ENCODE results near the gene NRSN2. TPM values are rescaled to one million over a fixed set of nuclear protein-coding genes. Genes with fewer than 3 reads are reported as not detected.
"Not testable (repeated sequence)": the region's sequence is repeated elsewhere in the genome, so short reads cannot be mapped to it uniquely, and the experiment has no call there.

Gene NRSN2
- total and polyA plus RNA-seq, 5 donors from 2014 or later = 0.52 to 1.5 (median 1.3) TPM; not detected in 1

- peak overlapping the region; percentile 76 to 83 (median 78) for H3K27ac Mint-ChIP-seq
- DNase-seq = no peak
- Histone ChIP-seq H3K4me3 (ENCODE audit: low read depth, low read length) (no peak overlapping the region), H3K36me3 (ENCODE audit: control insufficient read depth, insufficient read depth, low read length) (peaks cover 13% of the 10 kb centered on the region), H3K27ac (ENCODE audit: insufficient read depth, low read length, poor library complexity, severe bottlenecking) (no peak overlapping the region), H3K9me3 (ENCODE audit: control insufficient read depth in 2 of 2, low read length in 2 of 2) (no peaks in the 10 kb centered on the region), H3K27me3 (ENCODE audit: control insufficient read depth, insufficient read depth, low read length) (no peaks in the 10 kb centered on the region), H3K4me1 (ENCODE audit: control insufficient read depth, insufficient read depth, low read length, poor library complexity, severe bottlenecking) (peaks cover 5% of the 10 kb centered on the region)
- no peaks in the 10 kb centered on the region for H3K9me3 Mint-ChIP-seq
- peaks cover 20% of the 10 kb centered on the region for H3K36me3 Mint-ChIP-seq
- no peak for ATAC-seq (ENCODE audit: low read depth in 2 of 2)
- H3K4me3 Mint-ChIP-seq = peak overlapping the region; percentile 38 to 91 (median 80)
- H3K4me1 Mint-ChIP-seq = peaks cover 9 to 25% (median 19%) of the 10 kb centered on the region in 4 donors
- peaks cover 5% of the 10 kb centered on the region for H3K27me3 Mint-ChIP-seq
Observed at GRCh38 chr20:383889-384288, 37.0 kb downstream of the NRSN2 start.

GRCh38 chr20:384723-385122 is 37.8 kb downstream of the NRSN2 start:
- H3K27ac Mint-ChIP-seq = no peak overlapping the region
- DNase-seq = no peak
- Histone ChIP-seq H3K27me3 (ENCODE audit: control insufficient read depth, insufficient read depth, low read length) (no peaks in the 10 kb centered on the region), H3K27ac (ENCODE audit: insufficient read depth, low read length, poor library complexity, severe bottlenecking) (no peak overlapping the region), H3K9me3 (ENCODE audit: control insufficient read depth in 2 of 2, low read length in 2 of 2) (no peaks in the 10 kb centered on the region), H3K4me1 (ENCODE audit: control insufficient read depth, insufficient read depth, low read length, poor library complexity, severe bottlenecking) (peaks cover 5% of the 10 kb centered on the region), H3K4me3 (ENCODE audit: low read depth, low read length) (no peak overlapping the region), H3K36me3 (ENCODE audit: control insufficient read depth, insufficient read depth, low read length) (peaks cover 22% of the 10 kb centered on the region)
- peaks cover 5% of the 10 kb centered on the region for H3K27me3 Mint-ChIP-seq
- H3K9me3 Mint-ChIP-seq = no peaks in the 10 kb centered on the region
- H3K4me1 Mint-ChIP-seq = peaks cover 9 to 25% (median 20%) of the 10 kb centered on the region in 4 donors
- H3K4me3 Mint-ChIP-seq = peak overlapping the region in 2 of 4 donors; percentile 8 to 91
- ATAC-seq (ENCODE audit: low read depth in 2 of 2) = no peak
- peaks cover 23% of the 10 kb centered on the region for H3K36me3 Mint-ChIP-seq

GRCh38 chr20:385448-385847 is 38.5 kb downstream of the NRSN2 start:
- Histone ChIP-seq H3K4me3 (ENCODE audit: low read depth, low read length) (no peak overlapping the region), H3K4me1 (ENCODE audit: control insufficient read depth, insufficient read depth, low read length, poor library complexity, severe bottlenecking) (peaks cover 5% of the 10 kb centered on the region), H3K9me3 (ENCODE audit: control insufficient read depth in 2 of 2, low read length in 2 of 2) (no peaks in the 10 kb centered on the region), H3K27me3 (ENCODE audit: control insufficient read depth, insufficient read depth, low read length) (no peaks in the 10 kb centered on the region), H3K27ac (ENCODE audit: insufficient read depth, low read length, poor library complexity, severe bottlenecking) (no peak overlapping the region), H3K36me3 (ENCODE audit: control insufficient read depth, insufficient read depth, low read length) (peaks cover 26% of the 10 kb centered on the region)
- Mint-ChIP-seq H3K36me3 (peaks cover 26% of the 10 kb centered on the region), H3K9me3 (no peaks in the 10 kb centered on the region), H3K4me3 (peak overlapping the region in 1 of 4 donors; percentile 21), H3K27me3 (peaks cover 5% of the 10 kb centered on the region), H3K4me1 (peaks cover 9 to 25% (median 20%) of the 10 kb centered on the region in 4 donors), H3K27ac (no peak overlapping the region)
- no peak for ATAC-seq (ENCODE audit: low read depth in 2 of 2)
- DNase-seq = no peak

GRCh38 chr20:386634-387033 is 39.7 kb downstream of the NRSN2 start:
- DNase-seq; H3K4me1 ChIP-seq (ENCODE audit: control insufficient read depth, insufficient read depth, low read length, poor library complexity, severe bottlenecking); H3K4me3 ChIP-seq (ENCODE audit: low read depth, low read length); H3K4me3 Mint-ChIP-seq; ATAC-seq (ENCODE audit: low read depth in 2 of 2); H3K27ac ChIP-seq (ENCODE audit: insufficient read depth, low read length, poor library complexity, severe bottlenecking); H3K9me3 ChIP-seq (ENCODE audit: control insufficient read depth in 2 of 2, low read length in 2 of 2); H3K9me3 Mint-ChIP-seq; H3K27ac Mint-ChIP-seq; H3K27me3 ChIP-seq (ENCODE audit: control insufficient read depth, insufficient read depth, low read length); H3K27me3 Mint-ChIP-seq: not testable (repeated sequence)
- Mint-ChIP-seq H3K4me1 (peaks cover 9 to 25% (median 20%) of the 10 kb centered on the region in 4 donors), H3K36me3 (peaks cover 33% of the 10 kb centered on the region)
- H3K36me3 ChIP-seq (ENCODE audit: control insufficient read depth, insufficient read depth, low read length) = peaks cover 36% of the 10 kb centered on the region

GRCh38 chr20:387520-387919 is 40.6 kb downstream of the NRSN2 start:
- H3K36me3 Mint-ChIP-seq = peaks cover 38% of the 10 kb centered on the region
- H3K9me3 Mint-ChIP-seq = no peaks in the 10 kb centered on the region
- peaks cover 5% of the 10 kb centered on the region for H3K27me3 Mint-ChIP-seq

GRCh38 chr20:388034-388994 is 41.4 kb downstream of the NRSN2 start:
- H3K27me3 Mint-ChIP-seq = no peaks in the 10 kb centered on the region
- no peak for DNase-seq
- H3K9me3 Mint-ChIP-seq = no peaks in the 10 kb centered on the region
- no peaks in the 10 kb centered on the region for H3K4me1 ChIP-seq (ENCODE audit: control insufficient read depth, insufficient read depth, low read length, poor library complexity, severe bottlenecking)
- peak overlapping the region in 1 of 4 donors; percentile 38 for H3K4me3 Mint-ChIP-seq
- H3K4me3 ChIP-seq (ENCODE audit: low read depth, low read length) = no peak overlapping the region
- peaks cover 4 to 18% (median 12%) of the 10 kb centered on the region in 4 donors for H3K4me1 Mint-ChIP-seq
- H3K36me3 Mint-ChIP-seq = peaks cover 42% of the 10 kb centered on the region
- H3K9me3 ChIP-seq (ENCODE audit: control insufficient read depth in 2 of 2, low read length in 2 of 2) = no peaks in the 10 kb centered on the region
- peaks cover 48% of the 10 kb centered on the region for H3K36me3 ChIP-seq (ENCODE audit: control insufficient read depth, insufficient read depth, low read length)
- no peaks in the 10 kb centered on the region for H3K27me3 ChIP-seq (ENCODE audit: control insufficient read depth, insufficient read depth, low read length)
- ATAC-seq (ENCODE audit: low read depth in 2 of 2) = no peak
- H3K27ac Mint-ChIP-seq = peak overlapping the region in 1 of 3 donors; percentile 32
- no peak overlapping the region for H3K27ac ChIP-seq (ENCODE audit: insufficient read depth, low read length, poor library complexity, severe bottlenecking)

More at GRCh38 chr20:387520-387919, 40.6 kb downstream of the NRSN2 start:
- H3K4me3 ChIP-seq (ENCODE audit: low read depth, low read length) = no peak overlapping the region
- H3K4me1 Mint-ChIP-seq = peaks cover 9 to 25% (median 17%) of the 10 kb centered on the region in 4 donors
- DNase-seq = no peak
- H3K36me3 ChIP-seq (ENCODE audit: control insufficient read depth, insufficient read depth, low read length) = peaks cover 43% of the 10 kb centered on the region
- H3K9me3 ChIP-seq (ENCODE audit: control insufficient read depth in 2 of 2, low read length in 2 of 2) = no peaks in the 10 kb centered on the region
- no peaks in the 10 kb centered on the region for H3K4me1 ChIP-seq (ENCODE audit: control insufficient read depth, insufficient read depth, low read length, poor library complexity, severe bottlenecking)
- no peak overlapping the region for H3K4me3 Mint-ChIP-seq
- no peak for ATAC-seq (ENCODE audit: low read depth in 2 of 2)
- H3K27ac ChIP-seq (ENCODE audit: insufficient read depth, low read length, poor library complexity, severe bottlenecking) = no peak overlapping the region
- H3K27ac Mint-ChIP-seq = no peak overlapping the region
- no peaks in the 10 kb centered on the region for H3K27me3 ChIP-seq (ENCODE audit: control insufficient read depth, insufficient read depth, low read length)

GRCh38 chr20:389220-389619 is 42.3 kb downstream of the NRSN2 start:
- ATAC-seq (ENCODE audit: low read depth in 2 of 2) (no peak), DNase-seq (no peak)
- peaks cover 46% of the 10 kb centered on the region for H3K36me3 Mint-ChIP-seq
- Histone ChIP-seq H3K27ac (ENCODE audit: insufficient read depth, low read length, poor library complexity, severe bottlenecking) (no peak overlapping the region), H3K27me3 (ENCODE audit: control insufficient read depth, insufficient read depth, low read length) (no peaks in the 10 kb centered on the region), H3K4me1 (ENCODE audit: control insufficient read depth, insufficient read depth, low read length, poor library complexity, severe bottlenecking) (no peaks in the 10 kb centered on the region), H3K36me3 (ENCODE audit: control insufficient read depth, insufficient read depth, low read length) (peaks cover 55% of the 10 kb centered on the region), H3K9me3 (ENCODE audit: control insufficient read depth in 2 of 2, low read length in 2 of 2) (no peaks in the 10 kb centered on the region), H3K4me3 (ENCODE audit: low read depth, low read length) (no peak overlapping the region)
- no peaks in the 10 kb centered on the region for H3K9me3 Mint-ChIP-seq
- H3K4me3 Mint-ChIP-seq = no peak overlapping the region
- H3K27ac Mint-ChIP-seq = no peak overlapping the region
- peaks cover 4 to 9% (median 4%) of the 10 kb centered on the region in 4 donors for H3K4me1 Mint-ChIP-seq
- no peaks in the 10 kb centered on the region for H3K27me3 Mint-ChIP-seq

Measured in CD4-positive, CD25-positive, alpha-beta regulatory T cell (primary cell).